BJ (cell line): ENCODE data around the gene NRCAM. TPM values are rescaled to one million over a fixed set of nuclear protein-coding genes. Genes with fewer than 3 reads are reported as not detected.

Experiments
- CTCF ChIA-PET: fragments of 350-600 bp; formaldehyde crosslinking; extraction: SDS; loops from one replicate; lab custom pipeline; 2021; ENCODE audit warnings: antibody characterized with exemption, inconsistent platforms; lab: Yijun Ruan, JAX
- POLR2A ChIA-PET: fragments of 300-600 bp; sonication (Branson Sonifier 250); formaldehyde crosslinking; extraction: SDS; loops from one replicate; lab custom pipeline; 2021; ENCODE audit warnings: antibody characterized with exemption; lab: Charles Lee
- DNase-seq: peaks from one replicate; pipeline ENCODE4 v3.0.0-alpha.2; 2011; ENCODE audit warnings: low read depth
- H3K27me3 ChIP-seq: 2 replicates; pipeline ENCODE4 v1.6.0; 2011; ENCODE audit warnings: low read length; ENCODE audit not compliant: control insufficient read depth, insufficient read depth
- H3K36me3 ChIP-seq: 2 replicates; pipeline ENCODE4 v1.5.1; 2011; ENCODE audit warnings: low read length; ENCODE audit not compliant: control insufficient read depth, insufficient read depth
- H3K4me3 ChIP-seq: 2 replicates; pipeline ENCODE4 v1.5.1; 2011; ENCODE audit warnings: low read depth, mild to moderate bottlenecking, control low read depth, low read length
- polyA plus RNA-seq: library from polyadenylated mRNA; depleted of rRNA; stranded (reverse); fragments of >200 nt; gene quantifications from 2 replicates; pipeline ENCODE4 v1.2.3, GENCODE V29; 2011
- TF ChIP-seq, protein P1 (sequence below): IDR thresholded peaks from 2 replicates; pipeline ENCODE4 v1.5.1; 2011; ENCODE audit warnings: low read depth, mild to moderate bottlenecking, control low read depth, inconsistent platforms, low read length, moderate library complexity; ENCODE audit not compliant: insufficient read depth

The NRCAM gene
- polyA plus RNA-seq, 1 experiment, result 1.1 TPM

DNA sequence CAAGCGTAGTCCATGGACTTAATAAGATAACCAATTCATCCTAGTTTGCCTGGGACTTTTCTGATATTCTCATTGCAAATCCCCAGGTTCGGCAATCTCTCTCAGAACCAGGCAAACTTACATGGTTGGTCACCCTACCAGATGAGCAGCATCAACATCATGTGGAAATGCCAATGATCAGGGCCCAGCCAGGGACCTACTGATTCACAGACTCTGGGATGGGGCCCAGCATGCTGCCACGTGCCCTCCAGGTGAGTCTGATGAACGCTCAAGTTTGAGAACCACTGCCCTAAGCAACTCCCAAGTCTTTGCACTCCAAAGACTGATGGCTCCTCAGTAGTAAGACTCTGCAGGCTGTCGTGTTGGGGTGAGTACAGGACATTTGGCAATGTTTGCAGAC is 328.8 kb downstream of the NRCAM start:
- CTCF ChIA-PET, result no interaction called here

GRCh38 chr7:108124820-108125219 is 331.4 kb downstream of the NRCAM start:
- ChIA-PET CTCF (interaction anchor here (0.8 kb wide), 1 partner anchor 11 kb away, joined by 4 read pairs; no protein-coding TSS in a partner anchor), POLR2A (no interaction called here)
- Histone ChIP-seq H3K36me3 (no peaks in the 10 kb centered on the region; the same call in 1 of the 2 replicates), H3K27me3 (no peaks in the 10 kb centered on the region), H3K4me3 (no peak overlapping the region)
- TF ChIP-seq, protein P1, sequence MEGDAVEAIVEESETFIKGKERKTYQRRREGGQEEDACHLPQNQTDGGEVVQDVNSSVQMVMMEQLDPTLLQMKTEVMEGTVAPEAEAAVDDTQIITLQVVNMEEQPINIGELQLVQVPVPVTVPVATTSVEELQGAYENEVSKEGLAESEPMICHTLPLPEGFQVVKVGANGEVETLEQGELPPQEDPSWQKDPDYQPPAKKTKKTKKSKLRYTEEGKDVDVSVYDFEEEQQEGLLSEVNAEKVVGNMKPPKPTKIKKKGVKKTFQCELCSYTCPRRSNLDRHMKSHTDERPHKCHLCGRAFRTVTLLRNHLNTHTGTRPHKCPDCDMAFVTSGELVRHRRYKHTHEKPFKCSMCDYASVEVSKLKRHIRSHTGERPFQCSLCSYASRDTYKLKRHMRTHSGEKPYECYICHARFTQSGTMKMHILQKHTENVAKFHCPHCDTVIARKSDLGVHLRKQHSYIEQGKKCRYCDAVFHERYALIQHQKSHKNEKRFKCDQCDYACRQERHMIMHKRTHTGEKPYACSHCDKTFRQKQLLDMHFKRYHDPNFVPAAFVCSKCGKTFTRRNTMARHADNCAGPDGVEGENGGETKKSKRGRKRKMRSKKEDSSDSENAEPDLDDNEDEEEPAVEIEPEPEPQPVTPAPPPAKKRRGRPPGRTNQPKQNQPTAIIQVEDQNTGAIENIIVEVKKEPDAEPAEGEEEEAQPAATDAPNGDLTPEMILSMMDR, result no peak
- DNase-seq, result no peak

More for the DNA sequence above, 328.8 kb downstream of the NRCAM start:
- H3K4me3 ChIP-seq, result no peak overlapping the region
- H3K27me3 ChIP-seq, result no peaks in the 10 kb centered on the region
- no peak for DNase-seq
- H3K36me3 ChIP-seq, result no peaks in the 10 kb centered on the region
- POLR2A ChIA-PET, result no interaction called here
- TF ChIP-seq, protein P1, result no peak

DNA sequence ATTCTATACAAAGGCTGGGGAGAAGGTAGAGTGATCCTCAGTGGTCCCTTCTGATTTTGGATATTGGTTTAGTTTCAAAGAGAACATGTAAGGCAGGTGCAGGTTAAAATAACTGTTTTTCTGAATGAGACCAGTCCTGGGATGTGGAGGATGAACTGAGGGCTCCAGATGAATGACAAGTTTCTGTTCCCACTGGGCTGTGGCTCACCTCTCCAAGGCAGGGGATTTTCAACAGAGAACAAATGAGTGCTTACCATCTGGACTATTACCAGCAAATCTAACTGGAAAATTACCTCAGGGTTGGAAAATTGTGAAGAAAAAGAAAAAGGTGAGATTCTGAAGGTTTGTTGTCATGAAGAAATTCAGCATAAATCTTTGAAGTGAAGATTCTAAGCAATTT is 334.1 kb downstream of the NRCAM start:
- ChIA-PET CTCF (interaction anchor here (0.9 to 3.3 kb wide), 4 partner anchors 8 to 25 kb away, joined by 3 to 11 read pairs (median 4); partner anchors contain the start of gene LAMB4), POLR2A (no interaction called here)
- DNase-seq, result no peak
- no peaks in the 10 kb centered on the region; the same call in 1 of the 2 replicates for H3K36me3 ChIP-seq
- TF ChIP-seq, protein P1, result no peak
- no peaks in the 10 kb centered on the region for H3K27me3 ChIP-seq
- no peak overlapping the region for H3K4me3 ChIP-seq

DNA sequence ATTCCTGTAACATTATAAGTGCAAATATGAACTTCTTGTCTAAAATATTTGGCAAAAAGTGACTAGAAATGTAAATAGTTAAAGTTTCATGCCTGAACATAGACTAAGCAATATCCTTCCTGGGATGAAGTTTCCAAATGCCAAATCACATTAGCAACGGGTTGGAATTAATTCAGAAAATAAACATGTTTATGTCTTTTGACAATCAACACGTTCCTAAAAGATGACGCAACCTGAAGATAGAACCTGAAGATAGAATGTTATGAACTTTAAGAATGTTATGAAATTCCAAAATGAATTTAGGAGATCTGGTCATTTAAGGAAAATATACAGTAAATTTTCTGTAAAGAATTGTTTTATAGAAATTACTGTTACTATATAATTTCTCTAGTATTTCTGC is 335.3 kb downstream of the NRCAM start:
- DNase-seq, result no peak
- Histone ChIP-seq H3K4me3 (no peak overlapping the region), H3K27me3 (no peaks in the 10 kb centered on the region), H3K36me3 (no peaks in the 10 kb centered on the region; the same call in 1 of the 2 replicates)
- ChIA-PET CTCF (interaction anchor here (0.6 to 3.3 kb wide), 2 partner anchors 10 to 14 kb away, joined by 3 to 11 read pairs; partner anchors contain the start of gene LAMB4), POLR2A (no interaction called here)
- TF ChIP-seq, protein P1, result no peak

- no peak for DNase-seq
- no peaks in the 10 kb centered on the region for H3K27me3 ChIP-seq
- H3K4me3 ChIP-seq, result no peak overlapping the region
- ChIA-PET CTCF (interaction anchor here (0.6 to 3.3 kb wide), 2 partner anchors 11 to 14 kb away, joined by 3 to 11 read pairs; partner anchors contain the start of gene LAMB4), POLR2A (no interaction called here)
- no peaks in the 10 kb centered on the region; the same call in 1 of the 2 replicates for H3K36me3 ChIP-seq
- TF ChIP-seq, protein P1, result no peak
Measured at GRCh38 chr7:108120196-108120595, 336.0 kb downstream of the NRCAM start.
